KMS-11 (cell line): Measurements from ENCODE around the gene OR5J2.
"Not testable (repeated sequence)": the region's sequence is repeated elsewhere in the genome, so short reads cannot be mapped to it uniquely, and the experiment has no call there.

ENCODE experiments used
- H2AFZ ChIP-seq: fragments of 200-600 bp; sonication (generic); 2 replicates; pipeline ENCODE4 v1.6.1; 2016; ENCODE audit warnings: antibody characterized with exemption, mixed run types, low read depth
- H3K27ac ChIP-seq: fragments of 200-600 bp; sonication (generic); 2 replicates; pipeline ENCODE4 v1.6.1; 2016; ENCODE audit warnings: mild to moderate bottlenecking, mixed run types
- H3K27me3 ChIP-seq: fragments of 200-600 bp; sonication (generic); 2 replicates; pipeline ENCODE4 v1.6.1; 2017; ENCODE audit warnings: mild to moderate bottlenecking, low read depth, mixed run types, moderate library complexity; ENCODE audit not compliant: insufficient read depth
- H3K36me3 ChIP-seq: fragments of 200-600 bp; sonication (generic); 2 replicates; pipeline ENCODE4 v1.6.1; 2017; ENCODE audit warnings: mild to moderate bottlenecking, mixed run types; ENCODE audit not compliant: insufficient read depth
- H3K4me1 ChIP-seq: fragments of 200-600 bp; sonication (generic); 2 replicates; pipeline ENCODE4 v1.6.1; 2016; ENCODE audit warnings: mild to moderate bottlenecking, low read depth, mixed run types; ENCODE audit not compliant: poor library complexity, severe bottlenecking
- H3K4me2 ChIP-seq: fragments of 200-600 bp; sonication (generic); 2 replicates; pipeline ENCODE4 v1.7.0; 2016; ENCODE audit warnings: mild to moderate bottlenecking, mixed run types
- H3K4me3 ChIP-seq: fragments of 200-600 bp; sonication (generic); IDR thresholded peaks from 2 replicates; pipeline ENCODE4 v1.6.1; 2017; ENCODE audit warnings: low read depth, low read length, mixed read lengths; ENCODE audit not compliant: insufficient read depth
- H3K79me2 ChIP-seq: fragments of 200-600 bp; sonication (generic); 2 replicates; pipeline ENCODE4 v1.6.1; 2016; ENCODE audit warnings: low read depth, mixed run types; ENCODE audit not compliant: insufficient read depth
- H3K9ac ChIP-seq: fragments of 200-600 bp; sonication (generic); 2 replicates; pipeline ENCODE4 v1.6.1; 2016; ENCODE audit warnings: mild to moderate bottlenecking, mixed run types
- H4K20me1 ChIP-seq: fragments of 200-600 bp; sonication (generic); 2 replicates; pipeline ENCODE4 v1.6.1; 2016; ENCODE audit warnings: mild to moderate bottlenecking, mixed run types; ENCODE audit not compliant: insufficient read depth
- CTCF ChIP-seq: fragments of 200-600 bp; sonication (generic); conservative IDR thresholded peaks from 2 replicates; pipeline ENCODE4 v1.6.1; 2017; ENCODE audit warnings: low read depth, mild to moderate bottlenecking, antibody characterized with exemption, low read length, moderate library complexity, mixed read lengths

OR5J2 gene

GRCh38 chr11:56214537-56214936 lies 38.1 kb downstream of the OR5J2 start:
- Histone ChIP-seq H3K9ac (no peak overlapping the region), H3K79me2 (no peaks in the 10 kb centered on the region), H3K36me3 (no peaks in the 10 kb centered on the region), H4K20me1 (no peaks in the 10 kb centered on the region), H3K4me3 (no peak overlapping the region), H3K27me3 (no peaks in the 10 kb centered on the region), H2AFZ (no peak overlapping the region), H3K27ac (no peak overlapping the region), H3K4me1 (no peaks in the 10 kb centered on the region), H3K4me2 (no peak overlapping the region)
- no peak for TF ChIP-seq CTCF

DNA sequence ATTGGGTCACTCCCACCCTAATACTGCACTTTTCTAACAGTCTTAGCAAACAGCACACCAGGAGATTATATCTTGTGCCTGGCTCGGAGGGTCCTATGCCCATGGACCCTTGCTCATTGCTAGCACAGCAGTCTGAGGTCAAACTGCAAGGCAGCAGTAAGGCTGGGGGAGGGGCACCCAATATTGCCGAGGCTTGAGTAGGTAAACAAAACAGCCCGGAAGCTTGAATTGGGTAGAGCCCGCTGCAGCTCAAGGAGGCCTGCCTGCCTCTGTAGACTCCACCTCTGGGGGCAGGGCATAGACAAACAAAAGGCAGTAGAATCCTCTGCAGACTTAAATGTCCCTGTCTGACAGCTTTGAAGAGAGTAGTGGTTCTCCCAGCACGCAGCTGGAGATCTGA lies 43.3 kb downstream of the OR5J2 start:
- Histone ChIP-seq H2AFZ (peak overlapping the region; percentile 49; the same call in 1 of the 2 replicates), H3K9ac (peak overlapping the region; percentile 22; the same call in 1 of the 2 replicates)
- H4K20me1 ChIP-seq, H3K4me1 ChIP-seq, H3K27me3 ChIP-seq, H3K79me2 ChIP-seq, H3K4me3 ChIP-seq, H3K4me2 ChIP-seq, H3K36me3 ChIP-seq, H3K27ac ChIP-seq: not testable (repeated sequence)
